Mesendoderm (in vitro differentiated cells): ENCODE data around the gene VAMP8.
"Not testable (repeated sequence)": the region's sequence is repeated elsewhere in the genome, so short reads cannot be mapped to it uniquely, and the experiment has no call there.

ENCODE experiments used
- DNase-seq: peaks from one replicate; pipeline ENCODE4 v3.0.0; 2013
- H2AK5ac ChIP-seq: 2 replicates; pipeline ENCODE4 v1.6.1; 2013; ENCODE audit warnings: low read length, inconsistent platforms
- H2BK120ac ChIP-seq: 2 replicates; pipeline ENCODE4 v1.6.1; 2013; ENCODE audit warnings: low read depth, mild to moderate bottlenecking, low read length, moderate library complexity, mixed read lengths
- H2BK15ac ChIP-seq: replicated peaks from 2 replicates; pipeline ENCODE4 v1.6.1; 2013; ENCODE audit warnings: low read depth, mild to moderate bottlenecking, moderate library complexity
- H2BK5ac ChIP-seq: 2 replicates; pipeline ENCODE4 v1.6.1; 2013; ENCODE audit warnings: low read length, inconsistent platforms
- H3K18ac ChIP-seq: 2 replicates; pipeline ENCODE4 v1.6.1; 2013; ENCODE audit warnings: mild to moderate bottlenecking, low read length, mixed read lengths
- H3K23ac ChIP-seq: one replicate; pipeline ENCODE4 v1.6.1; 2013; ENCODE audit warnings: low read length
- H3K27ac ChIP-seq: 2 replicates; pipeline ENCODE4 v1.5.1; 2013; ENCODE audit warnings: low read depth, mild to moderate bottlenecking, inconsistent platforms, low read length, moderate library complexity
- H3K27me3 ChIP-seq: 2 replicates; pipeline ENCODE4 v1.6.1; 2013; ENCODE audit warnings: low read length, control low read depth, mild to moderate bottlenecking, inconsistent platforms; ENCODE audit not compliant: insufficient read depth, poor library complexity
- H3K36me3 ChIP-seq: 2 replicates; pipeline ENCODE4 v1.6.1; 2013; ENCODE audit warnings: low read length, inconsistent platforms; ENCODE audit not compliant: control insufficient read depth, insufficient read depth
- H3K4ac ChIP-seq: one replicate; pipeline ENCODE4 v1.6.1; 2013; ENCODE audit warnings: low read depth, mild to moderate bottlenecking, low read length, moderate library complexity
- H3K4me1 ChIP-seq: 2 replicates; pipeline ENCODE4 v1.6.1; 2013; ENCODE audit warnings: low read depth, low read length, inconsistent platforms; ENCODE audit not compliant: control insufficient read depth
- H3K4me2 ChIP-seq: 2 replicates; pipeline ENCODE4 v1.6.1; 2013; ENCODE audit warnings: low read length
- H3K4me3 ChIP-seq: 2 replicates; pipeline ENCODE4 v1.5.1; 2013; ENCODE audit warnings: mild to moderate bottlenecking, low read length
- H3K56ac ChIP-seq: one replicate; pipeline ENCODE4 v1.6.1; 2013; ENCODE audit warnings: low read length
- H3K79me1 ChIP-seq: 2 replicates; pipeline ENCODE4 v1.6.1; 2013; ENCODE audit warnings: low read length, inconsistent platforms
- H3K79me2 ChIP-seq: 2 replicates; pipeline ENCODE4 v1.6.1; 2013; ENCODE audit warnings: mild to moderate bottlenecking, low read length; ENCODE audit not compliant: control insufficient read depth, insufficient read depth
- H3K9ac ChIP-seq: 2 replicates; pipeline ENCODE4 v1.6.1; 2013; ENCODE audit warnings: low read length, inconsistent platforms
- H4K5ac ChIP-seq: one replicate; pipeline ENCODE4 v1.6.1; 2013; ENCODE audit warnings: low read length
- H4K8ac ChIP-seq: one replicate; pipeline ENCODE4 v1.6.1; 2013; ENCODE audit warnings: low read depth, mild to moderate bottlenecking, control low read depth, low read length, moderate library complexity
- whole genome bisulfite sequencing: extraction: QIAGEN DNeasy Blood & Tissue Kit; methylation state at CpG from one replicate; pipeline ENCODE4 v1.1.7; 2013; ENCODE audit warnings: low lambda C conversion rate, missing lambda C conversion rate; ENCODE audit not compliant: insufficient coverage; ENCODE audit errors: extremely low coverage; 5-methylcytosine and 5-hydroxymethylcytosine counted together

VAMP8 gene

DNA sequence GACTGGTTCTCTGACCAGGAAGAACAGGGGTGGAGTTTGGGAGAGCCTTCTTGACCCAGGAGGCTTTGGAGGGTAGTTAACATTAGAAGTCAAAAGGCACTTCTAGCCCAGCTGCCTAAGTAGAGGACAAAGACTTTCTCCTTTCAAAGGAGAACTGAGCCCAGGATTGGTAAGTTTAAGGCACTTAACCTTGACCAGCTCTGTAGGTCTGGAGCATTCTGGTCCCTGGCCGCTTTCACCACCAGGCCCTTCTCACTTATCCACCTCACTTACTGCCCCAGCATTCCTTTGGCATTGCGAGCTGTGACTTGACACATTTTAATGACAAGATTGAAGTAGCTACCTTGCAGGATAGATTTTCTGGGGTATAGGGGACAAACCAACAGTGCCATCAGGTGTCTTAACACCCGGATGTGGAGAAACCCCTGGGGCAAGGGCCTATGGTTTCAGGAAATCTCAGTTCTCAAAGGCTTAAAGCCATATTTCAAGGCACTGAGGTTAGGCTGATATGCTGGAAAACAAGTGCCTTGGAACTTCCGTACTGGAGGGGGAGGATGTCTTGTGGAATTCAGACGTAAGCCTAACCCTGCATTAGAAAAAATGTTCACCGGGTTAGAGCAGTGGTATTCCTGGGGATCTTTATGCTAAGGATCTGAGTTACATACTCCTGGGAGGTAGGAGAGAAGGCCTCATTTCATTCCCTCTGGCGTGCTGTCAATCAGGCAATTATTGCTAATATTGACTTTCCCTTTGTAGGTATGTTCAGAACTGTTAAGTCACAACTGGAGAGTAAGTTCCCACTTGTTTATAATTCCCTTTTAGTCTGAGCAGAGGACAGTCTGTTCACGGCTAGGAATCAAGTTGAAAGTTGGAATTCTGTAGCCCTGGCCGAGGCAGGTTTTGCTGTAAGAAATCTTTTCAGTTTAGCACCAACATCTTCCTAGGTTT, 30.2 kb downstream of the VAMP8 start:
- no peak overlapping the region for H3K4me2 ChIP-seq
- H4K8ac ChIP-seq: no peak overlapping the region
- peak overlapping the region; percentile 67 for H3K27ac ChIP-seq
- no peaks in the 10 kb centered on the region for H3K27me3 ChIP-seq
- H3K56ac ChIP-seq: no peak overlapping the region
- no peaks in the 10 kb centered on the region for H3K4me1 ChIP-seq
- no peak overlapping the region for H3K18ac ChIP-seq
- peaks cover 23% of the 10 kb centered on the region for H3K79me1 ChIP-seq
- H2BK120ac ChIP-seq: no peak overlapping the region
- DNase-seq: peak; percentile 59
- no peak overlapping the region for H2BK5ac ChIP-seq
- no peak overlapping the region for H2AK5ac ChIP-seq
- H3K4me3 ChIP-seq: no peak overlapping the region
- no peak overlapping the region for H2BK15ac ChIP-seq
- H3K4ac ChIP-seq: no peak overlapping the region
- peaks cover 9% of the 10 kb centered on the region for H3K36me3 ChIP-seq
- H3K23ac ChIP-seq: no peak overlapping the region
- H3K9ac ChIP-seq: no peak overlapping the region
- H3K79me2 ChIP-seq: peaks cover 13% of the 10 kb centered on the region
- no peak overlapping the region for H4K5ac ChIP-seq
- no CpG with 5 or more reads among the region's 9 CpGs for WGBS

DNA sequence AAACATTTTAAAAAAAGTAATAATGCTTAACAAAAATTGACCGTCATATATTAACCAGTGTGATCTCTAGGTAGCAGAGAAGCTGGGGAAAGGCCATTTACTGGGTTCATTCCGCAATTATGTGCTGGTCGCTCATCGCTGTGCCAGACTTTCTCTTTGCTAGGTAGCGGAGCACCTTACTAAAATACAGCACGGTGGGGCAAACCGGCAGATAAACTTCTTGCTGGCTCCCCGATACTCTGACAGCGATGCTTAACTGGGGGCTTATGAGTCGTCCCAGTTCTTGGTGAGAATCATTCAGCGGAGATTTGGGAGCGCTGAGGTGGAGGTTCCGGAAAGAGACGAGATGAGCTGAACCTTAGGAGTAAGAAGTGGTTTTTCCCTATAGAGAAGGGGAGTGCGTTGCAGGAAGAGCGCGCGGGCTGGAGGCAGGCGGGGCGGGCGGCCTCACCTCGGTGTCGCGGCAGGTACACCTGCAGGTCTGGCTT, 33.9 kb downstream of the VAMP8 start:
- Histone ChIP-seq H3K36me3 (peaks cover 6% of the 10 kb centered on the region), H3K79me1 (peaks cover 16% of the 10 kb centered on the region), H3K18ac (no peak overlapping the region), H4K5ac (no peak overlapping the region), H3K27me3 (no peaks in the 10 kb centered on the region), H2BK5ac (no peak overlapping the region), H3K4me1 (no peaks in the 10 kb centered on the region), H4K8ac (no peak overlapping the region), H3K23ac (peak overlapping the region; percentile 45), H3K9ac (peak overlapping the region; percentile 96), H2BK15ac (no peak overlapping the region), H2BK120ac (no peak overlapping the region), H2AK5ac (peak overlapping the region; percentile 51), H3K56ac (peak overlapping the region; percentile 94), H3K4me3 (peak overlapping the region; percentile 94), H3K4ac (no peak overlapping the region), H3K4me2 (peak overlapping the region; percentile 96), H3K27ac (peak overlapping the region; percentile 84), H3K79me2 (peaks cover 12% of the 10 kb centered on the region)
- WGBS: no CpG with 5 or more reads among the region's 24 CpGs
- DNase-seq: no peak

DNA sequence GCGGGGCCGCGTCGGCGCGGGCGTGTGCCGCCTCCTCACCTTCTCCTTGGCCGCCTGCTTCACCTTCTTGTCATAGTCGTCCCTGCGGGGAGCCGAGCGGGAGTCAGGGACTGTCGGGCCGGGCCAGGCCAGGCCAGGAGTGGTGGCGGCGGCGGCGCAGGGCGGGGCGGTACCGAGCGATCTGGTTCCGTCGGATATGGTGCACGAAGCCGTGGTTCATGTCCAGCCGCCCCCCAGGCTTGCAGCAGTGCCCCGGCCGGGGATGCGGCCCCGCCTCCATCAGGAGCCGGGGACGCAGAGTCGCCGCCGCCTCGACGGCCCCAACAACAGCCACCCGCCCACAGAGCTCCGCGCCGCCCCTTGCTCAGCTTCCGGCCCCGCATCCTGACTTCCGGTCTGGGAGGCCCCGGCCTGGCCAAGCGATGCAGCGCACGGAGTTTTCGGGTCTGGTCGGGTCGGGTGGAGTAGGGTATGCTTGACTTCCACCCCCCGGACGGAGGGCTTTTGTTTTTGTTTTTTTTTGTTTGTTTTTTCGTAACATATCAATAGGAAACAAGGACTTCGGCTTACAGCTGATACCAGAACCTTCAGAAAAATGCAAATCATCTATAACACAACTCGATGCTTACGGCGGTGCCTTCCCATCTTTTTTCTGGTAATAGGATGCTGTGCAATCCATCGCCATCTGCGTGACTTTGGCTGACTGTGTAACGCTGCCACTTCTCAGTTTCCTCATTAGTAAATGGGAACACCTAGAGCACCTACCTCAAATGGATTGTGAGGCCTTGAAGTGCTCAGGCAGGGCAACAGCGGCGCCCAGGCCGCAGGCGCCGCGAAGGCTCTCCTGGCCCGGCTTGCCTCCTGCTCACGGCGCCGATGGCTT, 34.6 kb downstream of the VAMP8 start, which contains the start of gene C2orf68:
C2orf68 (minus strand) TSS at position 362 of the 883 bp plus-strand sequence; CDS start at position 280, 82 bp downstream.
- Histone ChIP-seq H3K9ac (peak within 1 kb of the TSS; percentile 96), H3K79me2 (peaks cover 16% of the 10 kb centered on the region), H3K4me1 (no peaks in the 10 kb centered on the region), H3K23ac (peak within 1 kb of the TSS; percentile 45), H2BK5ac (peak within 1 kb of the TSS; percentile 8), H4K8ac (no peak within 1 kb of the TSS), H3K18ac (no peak within 1 kb of the TSS), H3K36me3 (peaks cover 6% of the 10 kb centered on the region), H2BK15ac (no peak within 1 kb of the TSS), H3K27me3 (no peaks in the 10 kb centered on the region), H2BK120ac (no peak within 1 kb of the TSS), H3K79me1 (peaks cover 15% of the 10 kb centered on the region), H2AK5ac (peak within 1 kb of the TSS; percentile 51), H3K4ac (peak within 1 kb of the TSS; percentile 91), H3K4me2 (peak within 1 kb of the TSS; percentile 96), H4K5ac (peak within 1 kb of the TSS; percentile 17), H3K27ac (peak within 1 kb of the TSS; percentile 84), H3K56ac (peak within 1 kb of the TSS; percentile 94), H3K4me3 (peak within 1 kb of the TSS; percentile 94)
- no CpG with 5 or more reads among the region's 73 CpGs for WGBS
- DNase-seq: peak; percentile 96

- Histone ChIP-seq H3K4me2 (no peak overlapping the region), H2BK120ac (no peak overlapping the region), H4K5ac (no peak overlapping the region), H3K9ac (no peak overlapping the region), H3K27me3 (no peaks in the 10 kb centered on the region), H4K8ac (no peak overlapping the region), H3K56ac (no peak overlapping the region), H3K79me2 (peaks cover 29% of the 10 kb centered on the region), H2AK5ac (no peak overlapping the region), H2BK5ac (no peak overlapping the region), H2BK15ac (no peak overlapping the region), H3K27ac (no peak overlapping the region), H3K36me3 (peaks cover 2% of the 10 kb centered on the region), H3K4me1 (peaks cover 2% of the 10 kb centered on the region), H3K79me1 (peaks cover 12% of the 10 kb centered on the region), H3K18ac (no peak overlapping the region), H3K4ac (no peak overlapping the region), H3K23ac (no peak overlapping the region), H3K4me3 (no peak overlapping the region)
- no peak for DNase-seq
- WGBS: no CpG with 5 or more reads among the region's 10 CpGs
Observed at GRCh38 chr2:85613717-85614515, 36.5 kb downstream of the VAMP8 start.

GRCh38 chr2:85614757-85615156, 37.4 kb downstream of the VAMP8 start:
- not testable (repeated sequence) for H3K9ac ChIP-seq, H3K4me2 ChIP-seq, H3K56ac ChIP-seq, DNase-seq, H2BK120ac ChIP-seq, H2BK5ac ChIP-seq, H2BK15ac ChIP-seq, H3K4ac ChIP-seq, H4K8ac ChIP-seq, H3K27ac ChIP-seq, H3K18ac ChIP-seq, H3K23ac ChIP-seq, H2AK5ac ChIP-seq, H4K5ac ChIP-seq, H3K4me1 ChIP-seq, H3K27me3 ChIP-seq, H3K4me3 ChIP-seq, H3K36me3 ChIP-seq
- H3K79me2 ChIP-seq: peaks cover 31% of the 10 kb centered on the region
- H3K79me1 ChIP-seq: peaks cover 14% of the 10 kb centered on the region
- WGBS: no CpG with 5 or more reads among the region's 7 CpGs
